MG63 (cell line): Measurements from ENCODE around the gene TPGS2. TPM values are rescaled to one million over a fixed set of nuclear protein-coding genes. Genes with fewer than 3 reads are reported as not detected.
"Not testable (repeated sequence)": the region's sequence is repeated elsewhere in the genome, so short reads cannot be mapped to it uniquely, and the experiment has no call there.

Experiments
- DNase-seq: peaks from one replicate; pipeline ENCODE4 v3.0.0-alpha.2; 2020
- H3K27me3 ChIP-seq: fragments of 250-450 bp; sonication (Bioruptor Pico); 2 replicates; pipeline ENCODE4 v1.5.1; 2020; ENCODE audit warnings: mild to moderate bottlenecking, moderate library complexity
- H3K36me3 ChIP-seq: fragments of 250-450 bp; sonication (Bioruptor Pico); 2 replicates; pipeline ENCODE4 v1.5.1; 2020; ENCODE audit warnings: mild to moderate bottlenecking, moderate library complexity
- H3K4me3 ChIP-seq: fragments of 250-450 bp; sonication (Bioruptor Pico); 2 replicates; pipeline ENCODE4 v1.5.1; 2020; ENCODE audit warnings: mild to moderate bottlenecking, moderate library complexity
- H3K9me3 ChIP-seq: fragments of 250-450 bp; sonication (Bioruptor Pico); 2 replicates; pipeline ENCODE4 v1.5.1; 2020; ENCODE audit warnings: mild to moderate bottlenecking, moderate library complexity
- total RNA-seq: library from RNA; depleted of rRNA; stranded (reverse); fragments of >200 nt; shearing (Covaris generic); gene quantifications from 2 replicates; pipeline ENCODE4 v1.2.3, GENCODE V29; 2014; ENCODE audit warnings: low replicate concordance

TPGS2 gene
- total RNA-seq, 1 experiment from 2014 or later = 127 TPM

GRCh38 chr18:36830158-36830495 is 1.3 kb upstream of the TPGS2 start:
- peak overlapping the region; percentile 97 for H3K4me3 ChIP-seq
- H3K36me3 ChIP-seq = peaks cover 2% of the 10 kb centered on the region
- no peak for DNase-seq
- H3K9me3 ChIP-seq = no peaks in the 10 kb centered on the region
- no peaks in the 10 kb centered on the region for H3K27me3 ChIP-seq

DNA sequence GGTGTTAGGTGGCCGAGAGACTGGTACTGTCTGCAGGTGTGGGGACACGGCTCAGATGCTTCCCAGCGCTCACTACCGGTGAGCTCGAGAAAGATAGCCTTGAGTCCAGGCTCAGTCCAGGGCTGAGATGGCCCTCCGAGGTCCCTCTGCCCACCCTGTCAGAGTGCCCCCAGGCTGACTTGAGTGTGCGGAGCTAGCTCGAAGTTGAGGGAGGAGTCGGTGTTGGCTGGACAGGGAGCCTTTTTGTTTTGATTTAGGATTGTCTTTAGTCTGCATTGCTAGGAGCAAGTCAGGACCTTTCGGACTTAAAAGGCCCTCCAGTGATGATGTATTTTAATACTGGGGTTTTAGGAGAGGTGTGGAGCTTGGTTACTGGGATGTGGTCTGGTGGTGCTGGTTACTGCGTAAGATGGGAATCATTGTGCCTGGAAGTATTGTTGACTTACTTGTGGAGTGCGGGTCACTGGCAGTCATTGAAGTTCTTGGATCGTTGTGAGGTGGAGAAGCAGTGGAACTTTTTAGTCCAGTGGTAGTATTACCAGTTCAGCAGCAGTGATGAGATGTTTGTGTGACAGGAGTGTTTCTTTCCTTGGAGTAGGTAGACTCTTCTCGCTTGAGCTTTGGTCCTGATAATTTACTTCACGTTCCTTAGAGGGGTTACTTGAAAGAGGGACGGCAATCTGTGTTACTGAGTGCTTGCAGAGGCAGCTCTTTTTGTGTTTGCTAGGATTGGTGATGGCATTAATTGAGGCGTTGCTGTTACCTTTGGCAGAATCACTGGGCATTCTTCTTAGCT is 758 bp upstream of the TPGS2 start:
- Histone ChIP-seq H3K27me3 (no peaks in the 10 kb centered on the region), H3K4me3 (peak overlapping the region; percentile 97), H3K9me3 (no peaks in the 10 kb centered on the region), H3K36me3 (peaks cover 2% of the 10 kb centered on the region)
- DNase-seq = peak; percentile 1

GRCh38 chr18:36828157-36828629 is 609 bp downstream of the TPGS2 start:
- peak overlapping the region; percentile 97 for H3K4me3 ChIP-seq
- no peaks in the 10 kb centered on the region for H3K27me3 ChIP-seq
- DNase-seq = peak; percentile 24
- H3K9me3 ChIP-seq = no peaks in the 10 kb centered on the region
- H3K36me3 ChIP-seq = peaks cover 2% of the 10 kb centered on the region

DNA sequence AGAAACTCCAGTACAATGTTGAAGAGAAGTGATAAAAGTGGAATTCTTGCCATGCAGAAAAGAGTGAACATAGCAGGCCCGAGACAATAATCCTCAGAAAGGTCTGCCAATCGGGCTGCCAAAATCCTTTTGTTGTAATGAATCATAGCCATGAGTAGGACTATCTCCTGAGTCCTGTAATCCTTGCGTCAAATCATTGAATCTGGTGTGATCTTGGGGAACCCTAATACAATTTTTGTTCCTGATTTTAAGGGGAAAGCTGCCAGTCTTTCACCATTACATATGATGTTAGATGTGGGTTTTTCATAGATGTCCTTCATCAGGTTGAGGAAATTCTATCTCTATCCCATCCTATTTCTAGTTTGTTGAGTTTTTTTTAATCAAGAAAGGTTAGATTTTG is 2.2 kb downstream of the TPGS2 start:
- H3K9me3 ChIP-seq = no peaks in the 10 kb centered on the region
- no peak overlapping the region for H3K4me3 ChIP-seq
- DNase-seq = peak; percentile 3
- peaks cover 2% of the 10 kb centered on the region for H3K36me3 ChIP-seq
- H3K27me3 ChIP-seq = no peaks in the 10 kb centered on the region

DNA sequence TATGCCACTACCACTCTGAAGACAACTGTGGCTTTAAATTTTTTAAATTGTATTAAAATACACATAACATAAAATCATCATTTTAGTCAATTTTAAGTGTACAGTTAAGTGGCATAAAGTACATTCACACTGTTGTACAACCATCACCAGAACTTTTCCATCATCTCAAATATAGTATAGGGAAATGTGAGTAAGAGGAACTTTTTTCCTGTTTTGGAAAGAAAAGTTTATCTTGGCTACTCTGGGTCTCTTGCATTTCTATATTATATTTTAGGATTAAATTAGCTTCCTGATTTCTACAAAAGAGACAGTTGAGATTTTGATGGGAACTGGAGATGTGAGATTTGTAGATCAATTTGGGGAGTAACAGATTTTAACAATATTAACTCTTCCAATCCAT is 3.3 kb downstream of the TPGS2 start:
- H3K27me3 ChIP-seq = no peaks in the 10 kb centered on the region
- no peak overlapping the region for H3K4me3 ChIP-seq
- no peak for DNase-seq
- H3K9me3 ChIP-seq = no peaks in the 10 kb centered on the region
- H3K36me3 ChIP-seq = peaks cover 2% of the 10 kb centered on the region

DNA sequence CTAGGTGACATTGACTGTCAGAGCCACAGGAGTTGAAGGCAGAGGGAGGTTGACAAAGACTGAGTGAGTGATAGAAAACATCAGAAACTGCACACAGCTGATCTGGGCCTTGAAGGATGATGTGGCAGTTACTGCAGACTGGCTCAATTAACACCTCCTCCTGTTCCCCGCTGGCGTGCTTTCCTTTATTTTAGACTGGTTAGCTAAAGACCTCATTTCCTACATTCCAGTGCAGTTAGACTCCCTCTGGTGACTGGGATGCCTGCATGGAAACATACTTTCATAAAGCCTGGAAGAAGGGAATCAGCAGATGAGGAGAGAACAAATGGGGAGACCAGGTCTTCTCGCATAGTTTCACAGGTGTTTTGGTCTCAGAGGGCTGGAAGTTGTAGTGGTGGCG is 7.1 kb downstream of the TPGS2 start:
- no peaks in the 10 kb centered on the region for H3K9me3 ChIP-seq
- H3K36me3 ChIP-seq = peaks cover 4% of the 10 kb centered on the region
- no peak for DNase-seq
- H3K4me3 ChIP-seq = no peak overlapping the region
- no peaks in the 10 kb centered on the region for H3K27me3 ChIP-seq

GRCh38 chr18:36819621-36820020 is 9.2 kb downstream of the TPGS2 start:
- DNase-seq = no peak
- H3K36me3 ChIP-seq = peaks cover 2% of the 10 kb centered on the region; the same call in 1 of the 2 replicates
- no peaks in the 10 kb centered on the region for H3K9me3 ChIP-seq
- no peak overlapping the region for H3K4me3 ChIP-seq
- H3K27me3 ChIP-seq = no peaks in the 10 kb centered on the region

- Histone ChIP-seq H3K36me3 (peaks cover 2% of the 10 kb centered on the region; the same call in 1 of the 2 replicates), H3K9me3 (no peaks in the 10 kb centered on the region), H3K27me3 (no peaks in the 10 kb centered on the region), H3K4me3 (no peak overlapping the region)
- no peak for DNase-seq
Observed at GRCh38 chr18:36818652-36819051, 10.2 kb downstream of the TPGS2 start.

- Histone ChIP-seq H3K27me3 (no peaks in the 10 kb centered on the region), H3K4me3 (no peak overlapping the region), H3K36me3 (peaks cover 2% of the 10 kb centered on the region; the same call in 1 of the 2 replicates), H3K9me3 (no peaks in the 10 kb centered on the region)
- DNase-seq = no peak
Observed at GRCh38 chr18:36817039-36817438, 11.8 kb downstream of the TPGS2 start.

GRCh38 chr18:36816096-36816495 is 12.7 kb downstream of the TPGS2 start:
- H3K4me3 ChIP-seq, H3K9me3 ChIP-seq, H3K36me3 ChIP-seq, DNase-seq, H3K27me3 ChIP-seq: not testable (repeated sequence)

DNA sequence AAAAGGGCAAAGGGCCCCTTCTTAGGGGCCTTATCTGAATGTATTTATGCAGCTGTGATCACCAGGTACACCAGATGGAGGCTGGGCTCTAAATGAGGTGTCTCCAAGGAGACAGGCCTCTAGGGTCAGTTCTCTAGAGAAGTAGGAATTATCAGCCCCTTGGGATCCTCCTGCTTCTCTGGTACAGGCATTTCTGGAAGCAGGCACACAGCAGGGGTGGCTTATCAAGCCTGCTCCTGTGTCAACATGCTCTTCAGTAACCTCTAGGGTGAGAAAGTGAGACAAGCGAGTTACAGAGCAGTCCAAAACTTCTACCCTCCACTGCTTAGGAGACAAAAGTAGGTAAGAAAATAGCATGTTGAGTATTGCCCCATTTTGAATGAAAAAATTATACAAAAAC is 13.8 kb downstream of the TPGS2 start:
- Histone ChIP-seq H3K36me3 (peaks cover 2% of the 10 kb centered on the region; the same call in 1 of the 2 replicates), H3K9me3 (no peaks in the 10 kb centered on the region), H3K4me3 (no peak overlapping the region), H3K27me3 (no peaks in the 10 kb centered on the region)
- DNase-seq = no peak

- Histone ChIP-seq H3K9me3 (no peaks in the 10 kb centered on the region), H3K27me3 (no peaks in the 10 kb centered on the region), H3K36me3 (peaks cover 2% of the 10 kb centered on the region; the same call in 1 of the 2 replicates), H3K4me3 (no peak overlapping the region)
- no peak for DNase-seq
Observed at GRCh38 chr18:36813824-36814223, 15.0 kb downstream of the TPGS2 start.

GRCh38 chr18:36813101-36813775 is 15.6 kb downstream of the TPGS2 start:
- no peaks in the 10 kb centered on the region for H3K27me3 ChIP-seq
- 0 out of 2 replicates have a peak, but pooled peaks cover 2% of the 10 kb centered on the region for H3K36me3 ChIP-seq
- DNase-seq = no peak
- H3K4me3 ChIP-seq = no peak overlapping the region
- no peaks in the 10 kb centered on the region for H3K9me3 ChIP-seq

GRCh38 chr18:36812678-36813077 is 16.1 kb downstream of the TPGS2 start:
- Histone ChIP-seq H3K36me3 (0 out of 2 replicates have a peak, but pooled peaks cover 2% of the 10 kb centered on the region), H3K4me3 (no peak overlapping the region), H3K9me3 (no peaks in the 10 kb centered on the region), H3K27me3 (no peaks in the 10 kb centered on the region)
- no peak for DNase-seq

DNA sequence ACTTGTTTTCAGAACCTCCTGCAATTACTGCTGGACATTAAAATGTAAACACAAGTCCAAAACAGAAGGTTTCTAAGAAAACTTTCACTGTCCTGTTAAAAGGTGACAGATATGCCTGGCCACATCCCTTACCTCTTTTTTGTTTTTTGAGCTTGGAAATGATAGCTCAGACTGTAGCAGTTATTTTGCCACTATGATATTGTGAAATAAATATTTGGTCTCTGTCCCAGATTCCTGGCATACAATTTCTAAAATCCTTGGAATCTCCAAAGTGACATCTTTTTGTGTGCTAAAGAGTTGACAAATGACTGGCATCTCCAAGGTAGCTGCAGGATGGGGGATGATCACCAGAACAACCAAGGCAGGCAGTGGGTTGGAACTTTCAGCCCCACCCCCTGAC is 16.8 kb downstream of the TPGS2 start:
- Histone ChIP-seq H3K9me3 (no peaks in the 10 kb centered on the region), H3K36me3 (0 out of 2 replicates have a peak, but pooled peaks cover 2% of the 10 kb centered on the region), H3K27me3 (no peaks in the 10 kb centered on the region), H3K4me3 (no peak overlapping the region)
- DNase-seq = no peak

GRCh38 chr18:36811430-36811829 is 17.4 kb downstream of the TPGS2 start:
- no peaks in the 10 kb centered on the region for H3K27me3 ChIP-seq
- H3K4me3 ChIP-seq = no peak overlapping the region
- no peaks in the 10 kb centered on the region for H3K36me3 ChIP-seq
- DNase-seq = no peak
- H3K9me3 ChIP-seq = no peaks in the 10 kb centered on the region

DNA sequence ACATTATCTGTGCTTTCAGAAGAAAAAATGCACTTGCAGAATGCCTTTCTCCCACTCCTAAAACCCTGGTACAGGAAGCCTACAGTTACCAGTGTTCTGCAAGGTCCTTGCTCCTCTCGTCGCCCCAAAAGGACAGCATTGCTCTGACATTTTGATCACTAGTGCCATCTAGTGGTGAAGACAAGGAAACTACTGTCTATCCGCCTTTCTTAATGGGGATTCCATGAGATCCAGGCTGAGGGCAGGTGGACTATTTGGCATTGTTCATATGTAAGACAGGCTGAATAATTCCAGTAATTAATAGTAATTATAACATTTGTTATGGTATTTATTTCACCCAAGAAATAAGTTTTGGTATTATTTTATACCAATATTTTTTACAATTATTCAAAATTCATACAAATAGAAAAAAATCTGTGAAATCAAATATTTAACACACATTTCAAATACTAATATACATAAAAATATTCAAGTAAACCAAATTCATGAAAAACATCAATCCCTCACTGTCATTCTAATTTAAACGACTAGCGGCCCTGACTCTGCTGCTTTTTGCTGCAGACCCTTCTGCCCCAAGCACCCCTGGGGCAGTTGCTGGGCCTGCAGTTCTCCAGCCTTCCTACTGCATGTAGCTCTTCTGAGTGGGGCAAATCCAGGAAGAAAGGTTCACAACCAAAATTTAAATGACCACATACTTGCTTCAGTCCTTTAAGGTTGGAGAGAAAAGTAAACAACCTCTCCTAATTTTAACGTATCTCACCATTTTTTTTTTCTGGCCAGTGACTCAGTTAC is 19.0 kb downstream of the TPGS2 start:
- no peaks in the 10 kb centered on the region for H3K9me3 ChIP-seq
- no peak overlapping the region for H3K4me3 ChIP-seq
- peak; percentile 3 for DNase-seq
- H3K27me3 ChIP-seq = no peaks in the 10 kb centered on the region
- no peaks in the 10 kb centered on the region for H3K36me3 ChIP-seq
